Non-pigmented ciliary epithelial cell (primary cell): ENCODE measurements around the gene TNS1.

Experiments
- DNase-seq: peaks from one replicate; pipeline ENCODE4 v3.0.0-alpha.2; 2010; ENCODE audit warnings: low read depth

The TNS1 gene

GRCh38 chr2:217870528-217871011 lies 132.2 kb downstream of the TNS1 start:
- no peak for DNase-seq

- DNase-seq = peak; percentile 17
Measured at GRCh38 chr2:217868911-217869334, 133.9 kb downstream of the TNS1 start.

- DNase-seq = no peak
Measured at GRCh38 chr2:217868265-217868892, 134.4 kb downstream of the TNS1 start.

GRCh38 chr2:217866457-217866856 lies 136.3 kb downstream of the TNS1 start:
- DNase-seq = no peak

GRCh38 chr2:217864963-217865772 lies 137.6 kb downstream of the TNS1 start:
- DNase-seq = no peak

- no peak for DNase-seq
Measured at GRCh38 chr2:217863883-217864282, 138.9 kb downstream of the TNS1 start.

GRCh38 chr2:217861334-217861877 lies 141.4 kb downstream of the TNS1 start:
- no peak for DNase-seq

GRCh38 chr2:217859926-217860325 lies 142.9 kb downstream of the TNS1 start:
- DNase-seq = no peak

GRCh38 chr2:217858519-217859491 lies 144.0 kb downstream of the TNS1 start:
- DNase-seq = peak; percentile 68

GRCh38 chr2:217857624-217858506 lies 144.9 kb downstream of the TNS1 start:
- no peak for DNase-seq

GRCh38 chr2:217856871-217857270 lies 145.9 kb downstream of the TNS1 start:
- DNase-seq = no peak

- DNase-seq = no peak
Measured at GRCh38 chr2:217856159-217856558, 146.6 kb downstream of the TNS1 start.

- DNase-seq = no peak
Measured at GRCh38 chr2:217854684-217855420, 147.9 kb downstream of the TNS1 start.

GRCh38 chr2:217853961-217854360 lies 148.8 kb downstream of the TNS1 start:
- no peak for DNase-seq

GRCh38 chr2:217853301-217853881 lies 149.4 kb downstream of the TNS1 start:
- no peak for DNase-seq

- DNase-seq = no peak
Measured at GRCh38 chr2:217852555-217853211, 150.1 kb downstream of the TNS1 start.

- no peak for DNase-seq
Measured at GRCh38 chr2:217851191-217852020, 151.4 kb downstream of the TNS1 start.
